HEK293T (cell line): ENCODE results near the gene KRCC1.
"Not testable (repeated sequence)": the region's sequence is repeated elsewhere in the genome, so short reads cannot be mapped to it uniquely, and the experiment has no call there.

Experiments
- ARNT ChIP-seq: fragments of 450-650 bp; IDR thresholded peaks from 2 replicates; pipeline ENCODE4 v1.6.1; 2017; ENCODE audit warnings: mild to moderate bottlenecking
- BHLHE40 ChIP-seq: fragments of 450-650 bp; IDR thresholded peaks from 2 replicates; pipeline ENCODE4 v1.6.1; 2016; ENCODE audit warnings: mild to moderate bottlenecking, moderate library complexity, borderline replicate concordance
- CTBP1 ChIP-seq: fragments of 450-650 bp; IDR thresholded peaks from 2 replicates; pipeline ENCODE4 v1.6.1; 2016; ENCODE audit warnings: borderline replicate concordance
- ELF4 ChIP-seq: fragments of 450-650 bp; IDR thresholded peaks from 2 replicates; pipeline ENCODE4 v1.6.1; 2017; ENCODE audit warnings: antibody characterized with exemption
- FOXA1 ChIP-seq: fragments of 450-650 bp; IDR thresholded peaks from 2 replicates; pipeline ENCODE4 v1.6.1; 2016; ENCODE audit warnings: mild to moderate bottlenecking
- FOXK2 ChIP-seq: fragments of 450-650 bp; IDR thresholded peaks from 2 replicates; pipeline ENCODE4 v1.6.1; 2016; ENCODE audit warnings: mild to moderate bottlenecking
- FOXM1 ChIP-seq: fragments of 450-650 bp; IDR thresholded peaks from 2 replicates; pipeline ENCODE4 v1.6.1; 2017; ENCODE audit warnings: mild to moderate bottlenecking, borderline replicate concordance
- LEF1 ChIP-seq: fragments of 450-650 bp; IDR thresholded peaks from 2 replicates; pipeline ENCODE4 v1.6.1; 2017; ENCODE audit warnings: mild to moderate bottlenecking, borderline replicate concordance
- NFRKB ChIP-seq: fragments of 450-650 bp; IDR thresholded peaks from 2 replicates; pipeline ENCODE4 v1.6.1; 2016; ENCODE audit warnings: mild to moderate bottlenecking, moderate library complexity
- SP1 ChIP-seq: fragments of 450-650 bp; IDR thresholded peaks from 2 replicates; pipeline ENCODE4 v1.6.1; 2017
- SUZ12 ChIP-seq: fragments of 450-650 bp; IDR thresholded peaks from 2 replicates; pipeline ENCODE4 v1.6.1; 2016; ENCODE audit warnings: mild to moderate bottlenecking
- TARDBP ChIP-seq: fragments of 450-650 bp; IDR thresholded peaks from 2 replicates; pipeline ENCODE4 v1.6.1; 2016
- ZNF384 ChIP-seq: fragments of 450-650 bp; IDR thresholded peaks from 2 replicates; pipeline ENCODE4 v1.6.1; 2016
- TF ChIP-seq, protein P1 (sequence below): fragments of 450-650 bp; IDR thresholded peaks from 2 replicates; pipeline ENCODE4 v1.6.1; 2016

- TF ChIP-seq BHLHE40, TARDBP, ARNT, CTBP1, SUZ12, ZNF384, FOXA1, SP1, FOXM1, FOXK2, ELF4, LEF1, NFRKB: not testable (repeated sequence)
- TF ChIP-seq, protein P1, sequence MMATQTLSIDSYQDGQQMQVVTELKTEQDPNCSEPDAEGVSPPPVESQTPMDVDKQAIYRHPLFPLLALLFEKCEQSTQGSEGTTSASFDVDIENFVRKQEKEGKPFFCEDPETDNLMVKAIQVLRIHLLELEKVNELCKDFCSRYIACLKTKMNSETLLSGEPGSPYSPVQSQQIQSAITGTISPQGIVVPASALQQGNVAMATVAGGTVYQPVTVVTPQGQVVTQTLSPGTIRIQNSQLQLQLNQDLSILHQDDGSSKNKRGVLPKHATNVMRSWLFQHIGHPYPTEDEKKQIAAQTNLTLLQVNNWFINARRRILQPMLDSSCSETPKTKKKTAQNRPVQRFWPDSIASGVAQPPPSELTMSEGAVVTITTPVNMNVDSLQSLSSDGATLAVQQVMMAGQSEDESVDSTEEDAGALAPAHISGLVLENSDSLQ = not testable (repeated sequence)
These were observed 74.4 kb downstream of the KRCC1 start for GRCh38 chr2:87981182-87981581.
